ENCODE data around the gene RRAGC. TPM values are rescaled to one million over a fixed set of nuclear protein-coding genes. Genes with fewer than 3 reads are reported as not detected.

RRAGC gene
- total RNA-seq, 1 experiment from 2014 or later: 11.4 TPM

DNA sequence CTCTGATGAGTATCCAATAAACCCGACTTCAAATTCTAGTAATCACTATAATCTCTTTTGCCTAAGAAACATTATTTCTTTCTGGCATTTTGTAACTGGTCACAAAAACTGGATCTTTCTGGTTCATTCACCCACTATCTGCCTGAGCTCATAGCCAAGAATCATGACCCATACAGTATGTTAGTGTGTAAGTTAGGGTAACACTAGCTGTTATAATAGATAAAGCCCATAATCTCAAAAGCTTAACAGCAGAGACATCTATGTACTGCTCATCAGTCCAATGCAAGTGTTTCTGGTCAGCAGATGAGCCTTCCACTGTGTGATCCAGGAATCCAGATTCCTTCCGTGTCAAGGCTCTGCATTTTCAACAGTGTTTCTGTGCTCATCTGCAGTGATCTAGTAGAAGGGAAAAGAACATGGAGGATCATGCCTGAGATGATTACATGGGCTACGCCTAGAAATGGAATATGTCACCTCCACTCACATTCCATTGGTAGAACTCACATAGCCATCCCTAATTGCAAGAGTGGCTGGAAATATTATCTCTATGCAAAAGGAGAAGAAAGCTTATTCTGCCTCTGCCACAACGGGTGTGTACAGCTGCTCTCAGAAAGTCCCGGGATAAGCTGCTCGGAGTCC, 27.7 kb downstream of the RRAGC start (continued):
- TF ChIP-seq, protein P1, sequence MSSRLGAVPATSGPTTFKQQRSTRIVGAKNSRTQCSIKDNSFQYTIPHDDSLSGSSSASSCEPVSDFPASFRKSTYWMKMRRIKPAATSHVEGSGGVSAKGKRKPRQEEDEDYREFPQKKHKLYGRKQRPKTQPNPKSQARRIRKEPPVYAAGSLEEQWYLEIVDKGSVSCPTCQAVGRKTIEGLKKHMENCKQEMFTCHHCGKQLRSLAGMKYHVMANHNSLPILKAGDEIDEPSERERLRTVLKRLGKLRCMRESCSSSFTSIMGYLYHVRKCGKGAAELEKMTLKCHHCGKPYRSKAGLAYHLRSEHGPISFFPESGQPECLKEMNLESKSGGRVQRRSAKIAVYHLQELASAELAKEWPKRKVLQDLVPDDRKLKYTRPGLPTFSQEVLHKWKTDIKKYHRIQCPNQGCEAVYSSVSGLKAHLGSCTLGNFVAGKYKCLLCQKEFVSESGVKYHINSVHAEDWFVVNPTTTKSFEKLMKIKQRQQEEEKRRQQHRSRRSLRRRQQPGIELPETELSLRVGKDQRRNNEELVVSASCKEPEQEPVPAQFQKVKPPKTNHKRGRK (CRISPR knock-in tag; IDR thresholded peaks at IDR 0.05; ENCODE audit: borderline replicate concordance): no peak
- TF ChIP-seq NR2C2 (CRISPR knock-in tag; IDR thresholded peaks at IDR 0.05) (no peak), RELA (CRISPR knock-in tag; IDR thresholded peaks at IDR 0.05; ENCODE audit: borderline replicate concordance) (no peak)

DNA sequence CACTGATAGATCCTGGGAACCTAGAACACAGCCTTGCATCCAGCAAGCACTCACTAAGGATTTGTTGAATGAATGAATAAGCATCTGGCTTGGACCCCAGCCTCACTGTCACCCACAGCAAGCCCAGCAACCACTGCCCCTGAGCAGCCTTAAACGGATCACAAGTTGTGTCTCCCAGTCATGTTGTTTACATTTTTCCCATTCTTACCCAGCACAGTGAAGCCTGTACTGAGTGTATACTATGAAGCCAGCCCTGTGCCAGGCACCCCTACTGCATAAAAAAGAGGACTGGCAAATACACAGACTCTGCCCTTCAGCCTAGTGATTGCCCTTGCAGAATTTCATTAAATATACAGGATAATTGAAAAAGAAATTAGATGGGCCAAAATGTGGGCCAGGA, 30.2 kb downstream of the RRAGC start:
- Mint-ChIP-seq H3K9me3 (no peaks in the 10 kb centered on the region), H3K36me3 (no peaks in the 10 kb centered on the region), H3K27ac (no peak overlapping the region), H3K4me1 (no peaks in the 10 kb centered on the region), H3K27me3 (ENCODE audit: low read depth) (no peaks in the 10 kb centered on the region), H3K4me3 (no peak overlapping the region)
- ATAC-seq (no peak), DNase-seq (ENCODE audit: low spot score) (no peak)
- TF ChIP-seq, protein P2, sequence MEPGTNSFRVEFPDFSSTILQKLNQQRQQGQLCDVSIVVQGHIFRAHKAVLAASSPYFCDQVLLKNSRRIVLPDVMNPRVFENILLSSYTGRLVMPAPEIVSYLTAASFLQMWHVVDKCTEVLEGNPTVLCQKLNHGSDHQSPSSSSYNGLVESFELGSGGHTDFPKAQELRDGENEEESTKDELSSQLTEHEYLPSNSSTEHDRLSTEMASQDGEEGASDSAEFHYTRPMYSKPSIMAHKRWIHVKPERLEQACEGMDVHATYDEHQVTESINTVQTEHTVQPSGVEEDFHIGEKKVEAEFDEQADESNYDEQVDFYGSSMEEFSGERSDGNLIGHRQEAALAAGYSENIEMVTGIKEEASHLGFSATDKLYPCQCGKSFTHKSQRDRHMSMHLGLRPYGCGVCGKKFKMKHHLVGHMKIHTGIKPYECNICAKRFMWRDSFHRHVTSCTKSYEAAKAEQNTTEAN (CRISPR knock-in tag; IDR thresholded peaks at IDR 0.05): no peak
- TF ChIP-seq PRRX2 (CRISPR knock-in tag; IDR thresholded peaks at IDR 0.05) (no peak), GRHL2 (CRISPR knock-in tag; IDR thresholded peaks at IDR 0.05; ENCODE audit: insufficient replicate concordance, severe bottlenecking) (no peak), SP1 (CRISPR knock-in tag; conservative IDR thresholded peaks at IDR 0.05) (no peak), JAZF1 (CRISPR knock-in tag; IDR thresholded peaks at IDR 0.05) (no peak), ZNF219 (CRISPR knock-in tag; IDR thresholded peaks at IDR 0.05; ENCODE audit: borderline replicate concordance) (no peak), RORB (CRISPR knock-in tag; IDR thresholded peaks at IDR 0.05) (no peak), JUN (CRISPR knock-in tag; IDR thresholded peaks at IDR 0.05) (no peak), ATF1 (CRISPR knock-in tag; IDR thresholded peaks at IDR 0.05) (no peak), FOXP1 (CRISPR knock-in tag; IDR thresholded peaks at IDR 0.05; ENCODE audit: borderline replicate concordance) (no peak), NR2C2 (CRISPR knock-in tag; IDR thresholded peaks at IDR 0.05) (no peak), ZNF263 (CRISPR knock-in tag; IDR thresholded peaks at IDR 0.05; ENCODE audit: low read depth) (no peak), IRF2 (CRISPR knock-in tag; IDR thresholded peaks at IDR 0.05; ENCODE audit: borderline replicate concordance, low read depth) (no peak), OVOL2 (CRISPR knock-in tag; IDR thresholded peaks at IDR 0.05; ENCODE audit: borderline replicate concordance) (no peak), CREB1 (CRISPR knock-in tag; IDR thresholded peaks at IDR 0.05) (no peak)
- TF ChIP-seq, protein P3, sequence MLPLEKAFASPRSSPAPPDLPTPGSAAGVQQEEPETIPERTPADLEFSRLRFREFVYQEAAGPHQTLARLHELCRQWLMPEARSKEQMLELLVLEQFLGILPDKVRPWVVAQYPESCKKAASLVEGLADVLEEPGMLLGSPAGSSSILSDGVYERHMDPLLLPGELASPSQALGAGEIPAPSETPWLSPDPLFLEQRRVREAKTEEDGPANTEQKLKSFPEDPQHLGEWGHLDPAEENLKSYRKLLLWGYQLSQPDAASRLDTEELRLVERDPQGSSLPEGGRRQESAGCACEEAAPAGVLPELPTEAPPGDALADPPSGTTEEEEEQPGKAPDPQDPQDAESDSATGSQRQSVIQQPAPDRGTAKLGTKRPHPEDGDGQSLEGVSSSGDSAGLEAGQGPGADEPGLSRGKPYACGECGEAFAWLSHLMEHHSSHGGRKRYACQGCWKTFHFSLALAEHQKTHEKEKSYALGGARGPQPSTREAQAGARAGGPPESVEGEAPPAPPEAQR (CRISPR knock-in tag; IDR thresholded peaks at IDR 0.05): no peak
- TF ChIP-seq, protein P4, sequence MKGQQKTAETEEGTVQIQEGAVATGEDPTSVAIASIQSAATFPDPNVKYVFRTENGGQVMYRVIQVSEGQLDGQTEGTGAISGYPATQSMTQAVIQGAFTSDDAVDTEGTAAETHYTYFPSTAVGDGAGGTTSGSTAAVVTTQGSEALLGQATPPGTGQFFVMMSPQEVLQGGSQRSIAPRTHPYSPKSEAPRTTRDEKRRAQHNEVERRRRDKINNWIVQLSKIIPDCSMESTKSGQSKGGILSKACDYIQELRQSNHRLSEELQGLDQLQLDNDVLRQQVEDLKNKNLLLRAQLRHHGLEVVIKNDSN (CRISPR knock-in tag; IDR thresholded peaks at IDR 0.05): no peak
- TF ChIP-seq, protein P5, sequence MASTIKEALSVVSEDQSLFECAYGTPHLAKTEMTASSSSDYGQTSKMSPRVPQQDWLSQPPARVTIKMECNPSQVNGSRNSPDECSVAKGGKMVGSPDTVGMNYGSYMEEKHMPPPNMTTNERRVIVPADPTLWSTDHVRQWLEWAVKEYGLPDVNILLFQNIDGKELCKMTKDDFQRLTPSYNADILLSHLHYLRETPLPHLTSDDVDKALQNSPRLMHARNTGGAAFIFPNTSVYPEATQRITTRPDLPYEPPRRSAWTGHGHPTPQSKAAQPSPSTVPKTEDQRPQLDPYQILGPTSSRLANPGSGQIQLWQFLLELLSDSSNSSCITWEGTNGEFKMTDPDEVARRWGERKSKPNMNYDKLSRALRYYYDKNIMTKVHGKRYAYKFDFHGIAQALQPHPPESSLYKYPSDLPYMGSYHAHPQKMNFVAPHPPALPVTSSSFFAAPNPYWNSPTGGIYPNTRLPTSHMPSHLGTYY (CRISPR knock-in tag; IDR thresholded peaks at IDR 0.05): no peak
- TF ChIP-seq, protein P6, sequence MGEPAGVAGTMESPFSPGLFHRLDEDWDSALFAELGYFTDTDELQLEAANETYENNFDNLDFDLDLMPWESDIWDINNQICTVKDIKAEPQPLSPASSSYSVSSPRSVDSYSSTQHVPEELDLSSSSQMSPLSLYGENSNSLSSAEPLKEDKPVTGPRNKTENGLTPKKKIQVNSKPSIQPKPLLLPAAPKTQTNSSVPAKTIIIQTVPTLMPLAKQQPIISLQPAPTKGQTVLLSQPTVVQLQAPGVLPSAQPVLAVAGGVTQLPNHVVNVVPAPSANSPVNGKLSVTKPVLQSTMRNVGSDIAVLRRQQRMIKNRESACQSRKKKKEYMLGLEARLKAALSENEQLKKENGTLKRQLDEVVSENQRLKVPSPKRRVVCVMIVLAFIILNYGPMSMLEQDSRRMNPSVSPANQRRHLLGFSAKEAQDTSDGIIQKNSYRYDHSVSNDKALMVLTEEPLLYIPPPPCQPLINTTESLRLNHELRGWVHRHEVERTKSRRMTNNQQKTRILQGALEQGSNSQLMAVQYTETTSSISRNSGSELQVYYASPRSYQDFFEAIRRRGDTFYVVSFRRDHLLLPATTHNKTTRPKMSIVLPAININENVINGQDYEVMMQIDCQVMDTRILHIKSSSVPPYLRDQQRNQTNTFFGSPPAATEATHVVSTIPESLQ (CRISPR knock-in tag; IDR thresholded peaks at IDR 0.05): no peak
- ChIA-PET POLR2A (no interaction called here), CTCF (interaction anchor here (0.6 to 0.7 kb wide), 3 partner anchors 50 to 829 kb away, joined by 3 to 5 read pairs (median 4); no protein-coding TSS in a partner anchor)
